PC-9 (cell line): ENCODE results near the gene AADAT.

Experiments used
- EZH2 ChIP-seq: fragments of 200-600 bp; sonication (generic); IDR thresholded peaks from 2 replicates; pipeline ENCODE4 v1.8.0; 2017; ENCODE audit warnings: antibody characterized with exemption, low read depth
- TF ChIP-seq, protein P1 (sequence below): fragments of 200-600 bp; sonication (generic); conservative IDR thresholded peaks from 2 replicates; pipeline ENCODE4 v1.6.1; 2017; ENCODE audit warnings: mixed run types, antibody characterized with exemption, mild to moderate bottlenecking, moderate library complexity

DNA sequence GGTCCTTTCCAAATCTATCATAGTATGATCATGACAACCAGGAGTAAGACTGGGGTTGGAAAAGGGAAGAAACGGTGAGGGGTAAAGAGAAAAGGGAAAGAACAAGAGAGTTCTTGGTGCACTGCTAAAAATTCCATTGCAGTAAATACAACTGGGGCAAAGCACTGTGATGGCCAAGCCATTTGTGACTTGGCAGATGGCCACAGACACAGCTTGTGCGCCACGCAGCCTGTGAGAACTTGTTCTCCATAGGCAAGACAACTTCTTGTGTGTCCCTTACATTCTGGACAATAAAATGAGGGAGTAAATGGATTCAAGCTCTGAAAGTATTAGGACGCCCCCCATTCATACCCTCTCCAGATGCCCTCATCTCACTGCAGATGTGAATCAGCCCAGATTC is 74.5 kb downstream of the AADAT start:
- TF ChIP-seq, protein P1, sequence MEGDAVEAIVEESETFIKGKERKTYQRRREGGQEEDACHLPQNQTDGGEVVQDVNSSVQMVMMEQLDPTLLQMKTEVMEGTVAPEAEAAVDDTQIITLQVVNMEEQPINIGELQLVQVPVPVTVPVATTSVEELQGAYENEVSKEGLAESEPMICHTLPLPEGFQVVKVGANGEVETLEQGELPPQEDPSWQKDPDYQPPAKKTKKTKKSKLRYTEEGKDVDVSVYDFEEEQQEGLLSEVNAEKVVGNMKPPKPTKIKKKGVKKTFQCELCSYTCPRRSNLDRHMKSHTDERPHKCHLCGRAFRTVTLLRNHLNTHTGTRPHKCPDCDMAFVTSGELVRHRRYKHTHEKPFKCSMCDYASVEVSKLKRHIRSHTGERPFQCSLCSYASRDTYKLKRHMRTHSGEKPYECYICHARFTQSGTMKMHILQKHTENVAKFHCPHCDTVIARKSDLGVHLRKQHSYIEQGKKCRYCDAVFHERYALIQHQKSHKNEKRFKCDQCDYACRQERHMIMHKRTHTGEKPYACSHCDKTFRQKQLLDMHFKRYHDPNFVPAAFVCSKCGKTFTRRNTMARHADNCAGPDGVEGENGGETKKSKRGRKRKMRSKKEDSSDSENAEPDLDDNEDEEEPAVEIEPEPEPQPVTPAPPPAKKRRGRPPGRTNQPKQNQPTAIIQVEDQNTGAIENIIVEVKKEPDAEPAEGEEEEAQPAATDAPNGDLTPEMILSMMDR, result no peak
- no peak for TF ChIP-seq EZH2
